CD4-positive, alpha-beta T cell treated with Interleukin-17A for 4 hours (primary cell): ENCODE data around the gene GTPBP1.
A peak's percentile ranks its signal among the peaks of the same experiment; 100 is the strongest.

ENCODE experiments used
- DNase-seq: peaks from one replicate; pipeline ENCODE4 v3.0.0-alpha.2; 2020; ENCODE audit warnings: mixed read lengths

Gene GTPBP1

DNA sequence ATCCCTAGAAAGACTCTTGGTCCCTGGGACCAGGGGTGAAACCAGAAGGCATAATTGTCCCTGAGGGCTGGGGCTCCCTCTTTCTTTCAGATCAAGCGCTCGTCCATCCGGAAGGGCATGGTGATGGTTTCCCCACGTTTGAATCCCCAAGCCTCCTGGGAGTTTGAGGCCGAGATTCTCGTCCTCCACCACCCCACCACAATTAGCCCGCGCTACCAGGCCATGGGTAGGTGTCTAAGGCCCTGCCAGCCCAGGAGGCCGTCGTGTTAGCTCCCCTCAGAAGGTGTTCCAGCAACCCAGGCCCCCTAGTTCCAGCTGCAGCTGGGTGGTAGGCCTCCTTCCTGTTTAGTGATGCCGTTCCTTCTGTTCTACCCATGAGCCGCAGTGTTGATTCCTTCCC lies 21.4 kb downstream of the GTPBP1 start:
- DNase-seq = no peak

DNA sequence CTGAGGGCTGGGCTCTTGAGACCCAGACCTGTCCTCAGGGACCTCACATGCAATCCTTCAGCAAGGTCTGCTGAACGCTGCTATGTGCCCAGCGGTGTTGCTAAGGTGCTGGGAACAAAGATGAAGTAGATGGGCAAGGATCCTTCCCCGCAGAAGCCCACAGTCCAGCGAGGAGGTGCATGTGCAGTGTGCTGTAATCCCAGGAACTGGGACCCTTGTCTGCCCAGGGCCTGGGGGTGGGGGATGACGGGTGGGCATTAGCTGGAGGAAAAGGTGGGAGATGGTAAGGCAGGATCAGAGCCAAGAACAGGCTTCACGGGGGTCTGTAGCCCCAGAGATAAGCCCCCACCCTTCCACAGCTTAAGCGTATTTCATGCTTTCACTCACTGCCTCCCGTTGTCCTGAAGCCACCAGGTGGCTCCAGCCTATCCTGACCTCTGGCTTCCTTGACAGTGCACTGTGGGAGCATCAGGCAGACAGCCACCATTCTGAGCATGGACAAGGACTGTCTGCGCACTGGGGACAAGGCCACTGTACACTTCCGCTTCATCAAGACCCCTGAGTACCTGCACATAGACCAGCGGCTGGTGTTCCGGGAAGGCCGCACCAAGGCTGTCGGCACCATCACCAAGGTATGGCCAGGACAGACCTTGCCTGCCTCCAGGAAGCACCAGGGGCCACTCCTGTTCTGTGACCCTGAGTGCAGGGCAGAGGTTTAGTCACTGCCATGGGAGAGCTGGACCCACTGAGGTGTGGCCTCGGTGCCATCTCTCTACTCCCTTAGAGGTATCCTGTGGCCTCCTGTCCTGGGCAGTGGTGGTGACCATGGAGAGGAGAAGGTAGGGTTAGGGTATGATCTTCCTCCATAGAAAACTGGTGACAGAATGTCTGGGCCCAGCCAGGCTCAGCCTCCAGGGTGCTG lies 22.0 kb downstream of the GTPBP1 start:
- DNase-seq = no peak

DNA sequence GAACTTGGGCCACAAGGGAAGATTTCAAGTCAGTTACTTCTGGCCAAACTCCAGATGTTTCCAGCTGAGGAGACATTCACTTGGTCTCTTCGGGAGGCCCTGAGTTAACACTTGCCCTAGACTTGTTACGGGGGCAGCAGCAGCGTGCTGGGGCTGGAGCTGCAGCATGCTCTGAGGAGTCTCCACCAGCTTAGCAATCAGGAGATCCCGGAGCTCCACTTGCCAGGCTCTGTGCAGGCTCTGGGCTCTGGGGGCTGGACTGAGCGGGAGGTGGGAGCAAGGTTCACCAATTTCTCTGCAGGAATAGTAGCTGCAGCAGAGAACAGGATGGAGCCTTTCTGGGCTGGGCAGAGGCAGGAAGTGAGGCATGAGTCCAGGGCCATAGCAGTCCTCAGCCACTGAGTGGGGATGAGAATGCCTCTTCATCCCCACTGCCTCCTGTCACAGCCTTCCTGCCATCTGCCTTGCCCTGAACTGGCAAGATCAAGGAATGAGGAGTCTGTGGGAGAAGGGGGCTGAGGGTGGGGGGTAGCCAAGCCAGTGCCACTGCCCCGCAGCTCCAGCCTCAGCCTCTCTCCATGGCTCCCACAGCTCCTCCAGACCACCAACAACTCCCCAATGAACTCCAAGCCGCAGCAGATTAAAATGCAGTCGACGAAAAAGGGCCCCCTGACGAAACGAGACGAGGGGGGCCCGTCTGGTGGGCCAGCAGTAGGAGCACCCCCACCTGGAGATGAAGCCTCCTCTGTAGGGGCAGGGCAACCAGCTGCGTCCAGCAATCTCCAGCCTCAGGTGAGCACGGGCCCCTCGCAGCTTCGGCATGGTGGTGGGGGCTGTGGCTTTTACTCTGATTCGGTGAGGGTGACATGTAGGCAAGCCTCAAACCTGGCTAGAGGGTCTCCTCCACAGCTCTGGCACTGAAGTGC lies 23.4 kb downstream of the GTPBP1 start:
- DNase-seq = no peak

DNA sequence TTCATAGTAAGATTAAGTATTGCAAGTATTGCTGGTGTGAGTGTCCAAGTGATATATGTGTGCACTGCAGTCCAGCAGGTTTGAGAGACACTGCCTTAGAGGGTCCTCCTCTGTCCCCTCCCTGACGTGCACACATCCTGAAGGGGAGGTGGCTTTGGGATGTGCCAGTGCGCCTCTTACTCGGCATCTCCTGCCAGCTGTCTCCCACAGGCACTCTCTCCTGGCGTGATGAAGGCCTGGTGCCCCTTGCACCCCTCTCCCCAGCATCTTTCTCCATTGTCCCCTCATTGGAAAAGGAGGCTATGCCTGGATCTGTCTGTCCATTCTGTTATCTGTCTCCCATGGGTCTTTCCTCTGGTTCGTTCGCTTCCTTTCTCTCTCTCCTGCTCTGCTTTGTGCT lies 24.2 kb downstream of the GTPBP1 start:
- no peak for DNase-seq

DNA sequence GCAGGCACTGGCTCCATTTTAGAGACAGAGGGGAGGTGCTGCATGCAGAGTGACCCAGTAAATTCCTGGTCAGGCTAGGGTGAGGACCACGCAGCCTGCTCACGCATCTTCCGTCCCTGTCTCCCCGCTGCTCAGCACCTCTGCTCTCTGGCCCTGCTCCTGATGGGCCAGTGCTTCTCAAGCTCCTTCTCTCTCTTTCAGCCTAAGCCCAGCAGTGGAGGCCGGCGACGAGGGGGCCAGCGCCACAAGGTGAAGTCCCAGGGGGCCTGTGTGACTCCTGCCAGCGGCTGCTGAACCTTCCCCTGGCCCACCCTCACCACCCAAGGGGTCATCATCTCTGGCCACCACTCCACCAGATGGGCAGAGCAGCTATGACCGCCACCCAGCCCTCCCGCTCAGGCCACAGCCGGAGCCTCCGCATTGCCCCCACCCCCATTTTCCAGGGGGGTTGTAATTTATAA lies 24.7 kb downstream of the GTPBP1 start:
- no peak for DNase-seq

DNA sequence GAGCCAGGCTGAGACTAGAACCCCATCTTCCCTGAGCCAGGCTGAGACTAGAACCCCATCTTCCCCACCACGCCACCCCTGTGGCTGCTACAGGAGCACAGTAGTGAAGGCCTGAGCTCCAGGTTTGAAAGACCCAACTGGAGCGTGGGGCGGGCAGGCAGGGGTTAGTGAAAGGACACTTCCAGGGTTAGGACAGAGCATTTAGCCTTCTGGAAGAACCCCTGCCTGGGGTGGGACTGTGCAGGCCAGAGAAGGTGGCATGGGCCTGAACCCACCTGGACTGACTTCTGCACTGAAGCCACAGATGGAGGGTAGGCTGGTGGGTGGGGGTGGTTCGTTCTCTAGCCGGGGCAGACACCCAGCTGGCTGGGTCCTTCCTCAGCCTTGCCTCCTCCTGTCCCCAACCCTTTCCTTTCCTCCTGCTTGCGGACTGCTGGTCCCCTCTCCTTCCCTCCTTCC lies 26.0 kb downstream of the GTPBP1 start:
- DNase-seq = no peak

DNA sequence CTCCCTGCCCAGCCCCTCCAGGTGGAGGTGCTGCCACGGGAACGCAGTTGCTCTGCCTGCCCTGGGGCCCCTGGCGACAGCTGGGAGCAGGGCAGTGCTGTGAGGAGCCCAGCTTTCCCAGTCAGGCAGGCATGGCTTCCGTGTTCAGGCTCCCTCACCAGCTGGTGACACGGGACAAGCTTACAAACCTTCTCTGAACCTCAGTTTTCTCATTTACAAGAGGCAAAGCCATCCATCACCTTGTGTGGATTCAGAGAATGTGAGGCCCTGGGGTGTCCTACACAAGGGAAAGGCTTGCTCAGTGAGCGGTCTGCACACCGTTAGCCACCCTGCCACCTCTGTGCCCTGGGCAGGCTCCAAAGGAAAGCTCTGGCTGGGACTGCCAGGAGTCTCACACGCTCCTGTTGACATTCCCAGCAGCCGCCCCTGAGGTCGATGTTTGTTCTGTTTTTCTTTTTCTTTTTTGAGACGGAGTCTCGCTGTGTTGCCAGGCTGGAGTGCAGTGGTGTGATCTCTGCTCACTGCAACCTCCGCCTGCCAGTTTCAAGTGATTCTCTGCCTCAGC lies 26.6 kb downstream of the GTPBP1 start:
- DNase-seq = no peak

DNA sequence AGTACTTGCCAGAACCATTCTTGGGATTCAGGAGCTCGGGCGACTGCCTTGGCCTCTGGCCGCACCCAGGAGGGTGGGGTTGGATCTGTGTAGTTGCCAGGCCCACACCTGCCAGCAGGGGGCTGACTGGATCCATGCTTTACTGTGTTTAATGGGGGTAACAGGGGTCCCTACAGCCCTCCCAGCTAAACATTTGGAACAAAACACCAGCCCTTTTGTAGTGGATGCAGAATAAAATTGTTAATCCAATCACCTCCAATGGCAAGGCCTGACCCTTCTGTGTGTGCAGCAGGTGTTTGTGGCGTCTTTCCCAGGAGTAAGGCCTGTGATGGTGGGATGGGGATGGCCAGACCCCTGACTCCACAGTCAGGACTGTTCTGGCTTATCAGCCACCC lies 27.6 kb downstream of the GTPBP1 start:
- DNase-seq = peak; percentile 73

DNA sequence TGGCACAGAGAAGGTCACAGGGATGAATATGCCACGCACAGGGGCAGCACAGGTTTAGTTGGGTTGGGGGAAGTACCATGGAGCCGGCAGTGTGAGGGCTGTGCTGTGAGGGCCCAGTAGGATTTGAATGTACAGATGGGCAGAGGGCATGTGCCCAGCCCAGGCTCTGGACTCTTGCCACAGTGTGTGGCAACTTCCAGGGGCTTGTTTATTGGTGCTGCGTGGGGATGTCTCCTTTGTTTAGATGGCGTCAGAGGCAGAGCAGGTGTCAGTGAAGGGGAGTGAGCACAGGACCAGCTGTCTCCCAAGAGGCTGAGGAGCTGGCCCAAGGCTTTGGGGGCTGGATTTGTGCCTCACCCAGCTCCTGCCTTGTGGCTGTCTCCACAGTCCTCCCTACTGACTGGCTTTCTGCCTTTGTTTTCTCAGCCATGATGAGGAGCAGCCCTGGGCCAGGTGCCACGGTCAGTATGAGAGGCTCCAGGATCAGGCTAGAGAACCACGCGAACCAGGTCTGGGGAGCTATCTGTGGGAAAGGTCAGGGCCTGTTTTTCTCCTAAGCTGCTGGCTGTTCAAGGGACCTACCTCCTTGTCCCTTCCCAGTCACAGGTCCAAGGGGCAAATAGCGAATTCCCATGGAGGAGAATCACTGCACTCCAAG lies 28.1 kb downstream of the GTPBP1 start:
- no peak for DNase-seq

DNA sequence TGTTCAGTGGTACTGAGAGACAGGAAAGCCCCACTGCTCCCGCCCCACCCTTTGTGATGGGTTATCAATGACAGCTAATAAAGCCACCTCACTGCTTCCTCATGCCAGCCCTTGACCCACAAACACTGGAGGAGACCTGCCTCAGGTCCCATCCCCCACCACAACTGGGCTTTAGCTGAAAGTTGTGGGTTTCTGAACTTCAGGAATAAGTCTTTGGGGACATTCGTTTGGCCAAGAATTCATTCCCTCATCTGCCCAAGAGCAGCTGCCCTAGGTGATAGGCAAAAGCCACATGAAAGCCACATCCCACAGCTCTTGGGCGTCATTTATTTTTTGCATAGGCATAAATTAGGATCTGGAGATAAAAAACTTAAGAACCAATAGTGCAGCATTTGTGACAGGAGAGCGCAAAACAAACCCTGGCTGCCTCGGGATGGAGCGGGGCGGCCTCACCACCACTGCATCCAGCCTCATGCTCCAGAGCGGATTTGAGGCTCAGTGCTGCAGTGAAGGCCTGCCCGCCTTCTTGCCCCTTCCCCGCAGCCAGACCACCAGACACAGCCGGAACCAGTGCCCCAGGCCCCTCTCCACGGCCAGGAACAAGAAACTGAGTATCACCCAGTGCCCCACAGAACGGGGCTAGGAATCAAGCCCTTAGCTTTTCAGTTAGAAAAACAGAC lies 28.8 kb downstream of the GTPBP1 start:
- peak; percentile 25 for DNase-seq

DNA sequence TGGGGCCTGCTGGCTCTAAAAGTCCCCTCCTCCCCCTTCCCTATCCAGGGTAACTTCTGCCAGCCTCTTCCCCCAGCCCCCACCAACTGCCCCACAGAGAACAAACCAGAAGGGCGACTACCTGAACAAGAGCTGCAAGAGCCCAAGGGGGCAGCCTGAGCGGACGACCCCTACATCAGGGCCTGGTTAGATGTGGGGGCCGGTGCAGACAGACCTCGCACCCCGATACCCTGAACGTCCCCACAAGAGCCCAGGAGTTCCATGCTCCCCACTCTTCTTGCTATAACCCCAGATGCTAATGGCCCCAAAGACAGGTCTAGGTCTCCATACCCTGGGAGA lies 29.4 kb downstream of the GTPBP1 start:
- DNase-seq = no peak

DNA sequence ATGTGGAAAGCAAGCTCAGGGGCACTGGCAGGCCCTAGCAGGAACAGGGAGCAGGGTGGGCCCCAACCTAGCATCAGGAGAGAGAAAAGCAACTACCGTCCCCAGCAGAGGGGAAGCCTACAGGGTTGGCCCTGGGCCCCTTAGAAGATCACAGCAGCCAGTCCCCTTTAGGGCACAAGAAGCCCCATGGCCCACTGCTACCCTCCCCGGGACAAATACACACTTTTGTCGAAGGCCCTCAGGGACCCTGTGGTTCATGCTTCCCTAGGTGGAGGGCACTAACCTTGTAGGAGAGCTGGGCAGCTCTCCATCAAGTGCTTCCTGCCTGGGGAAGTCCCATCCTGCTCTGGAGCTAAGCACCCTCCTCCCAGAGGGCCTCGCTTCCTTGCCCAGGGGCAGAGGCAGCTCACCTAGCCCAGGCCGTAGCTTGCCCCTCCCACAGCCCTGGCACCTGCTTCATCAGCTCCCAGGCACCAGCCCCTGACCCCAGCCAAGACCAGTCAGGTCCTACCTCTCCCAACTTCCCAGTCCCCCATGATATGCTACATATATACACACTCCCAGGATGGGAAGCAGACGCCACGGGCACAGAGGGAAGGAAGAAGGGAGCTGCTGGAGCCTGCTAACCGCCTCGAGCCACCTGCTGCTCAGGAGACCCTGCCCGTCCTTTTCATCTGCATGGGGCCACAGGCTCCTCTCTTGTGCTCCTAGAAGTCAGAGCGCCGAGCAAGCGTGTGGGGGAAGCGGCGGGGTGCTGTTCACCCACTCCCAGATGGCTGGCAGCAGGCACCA lies 29.9 kb downstream of the GTPBP1 start:
- DNase-seq = no peak

DNA sequence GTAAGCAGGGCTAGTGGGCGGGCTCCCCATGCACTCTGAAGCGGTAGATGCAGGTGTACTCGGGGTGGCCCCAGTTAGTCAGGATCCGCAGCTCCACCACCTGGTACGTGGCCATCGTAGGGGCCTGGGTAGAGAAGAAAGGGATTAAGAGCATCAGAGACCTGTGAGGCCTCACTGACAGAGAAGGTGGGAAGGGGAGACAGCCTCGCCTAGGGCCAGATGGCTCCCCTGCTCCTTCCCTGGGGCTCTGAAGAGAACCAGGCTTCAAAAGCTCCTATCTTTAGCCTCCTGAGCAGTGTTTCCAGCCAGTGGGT lies 30.5 kb downstream of the GTPBP1 start:
- DNase-seq = no peak

DNA sequence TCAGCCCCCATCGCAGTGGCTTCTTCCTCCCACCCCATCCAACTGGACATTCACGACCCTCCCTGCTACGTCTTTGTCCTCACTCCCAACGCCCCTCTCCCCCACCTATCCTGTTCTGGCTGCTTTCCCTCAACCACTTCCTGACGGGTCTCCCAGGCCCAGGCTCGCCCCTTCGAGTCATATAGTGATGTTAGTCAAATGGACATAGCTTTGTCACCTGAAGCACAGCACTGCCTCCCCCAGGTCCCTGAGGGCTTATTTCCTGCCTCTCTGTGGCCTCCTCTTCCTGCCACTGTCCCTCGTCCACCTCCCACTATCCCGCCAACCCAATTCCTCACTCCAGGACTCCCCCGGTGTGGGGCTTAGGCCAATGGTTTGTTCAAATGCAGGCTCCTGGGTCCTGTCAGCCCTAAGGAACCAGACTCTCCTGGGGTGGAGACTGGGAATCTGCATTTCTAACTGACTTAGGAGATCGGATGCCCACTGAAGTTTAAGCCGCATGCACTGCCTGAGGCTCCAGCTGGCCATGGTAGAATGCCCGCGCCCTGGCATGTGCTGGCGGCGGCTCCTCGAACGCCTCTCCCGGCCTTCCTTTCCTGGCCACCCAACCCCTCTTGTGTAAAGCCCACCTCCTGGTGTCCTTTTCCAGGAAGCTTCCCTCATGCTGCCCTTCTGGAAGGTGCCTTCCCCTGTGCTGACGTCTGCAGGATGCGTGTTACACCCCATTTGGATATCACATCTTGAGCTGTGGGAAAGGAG lies 31.7 kb downstream of the GTPBP1 start:
- DNase-seq = no peak

DNA sequence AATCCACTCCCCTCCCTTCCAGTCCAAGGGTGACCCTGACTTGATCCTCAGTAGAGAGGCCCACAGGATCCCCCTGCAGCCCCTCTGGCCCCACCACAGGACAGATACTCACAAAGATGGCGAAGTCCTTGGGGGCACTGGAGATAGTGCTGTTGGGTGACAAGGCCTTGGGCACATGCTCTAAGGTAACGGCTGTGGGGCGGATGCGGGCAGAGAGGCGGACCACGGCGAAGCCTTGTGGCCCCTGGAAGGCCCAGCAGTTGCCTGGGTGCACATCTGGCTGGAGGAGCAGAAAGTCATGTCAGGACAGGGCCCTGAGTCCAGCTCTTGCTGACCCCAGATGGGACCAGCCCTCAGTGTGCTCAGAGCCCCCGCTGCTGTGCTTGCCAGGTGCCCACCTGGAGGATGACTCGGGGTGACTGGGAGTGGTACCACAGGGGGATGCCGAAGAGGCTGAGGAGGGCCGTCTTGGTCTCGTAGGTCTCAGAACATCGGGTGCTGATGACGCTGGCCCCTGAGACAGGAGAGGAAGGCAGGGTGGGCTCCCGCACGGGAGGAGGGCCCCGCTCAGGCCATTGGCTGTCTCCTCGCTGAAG lies 32.8 kb downstream of the GTPBP1 start:
- DNase-seq = no peak

DNA sequence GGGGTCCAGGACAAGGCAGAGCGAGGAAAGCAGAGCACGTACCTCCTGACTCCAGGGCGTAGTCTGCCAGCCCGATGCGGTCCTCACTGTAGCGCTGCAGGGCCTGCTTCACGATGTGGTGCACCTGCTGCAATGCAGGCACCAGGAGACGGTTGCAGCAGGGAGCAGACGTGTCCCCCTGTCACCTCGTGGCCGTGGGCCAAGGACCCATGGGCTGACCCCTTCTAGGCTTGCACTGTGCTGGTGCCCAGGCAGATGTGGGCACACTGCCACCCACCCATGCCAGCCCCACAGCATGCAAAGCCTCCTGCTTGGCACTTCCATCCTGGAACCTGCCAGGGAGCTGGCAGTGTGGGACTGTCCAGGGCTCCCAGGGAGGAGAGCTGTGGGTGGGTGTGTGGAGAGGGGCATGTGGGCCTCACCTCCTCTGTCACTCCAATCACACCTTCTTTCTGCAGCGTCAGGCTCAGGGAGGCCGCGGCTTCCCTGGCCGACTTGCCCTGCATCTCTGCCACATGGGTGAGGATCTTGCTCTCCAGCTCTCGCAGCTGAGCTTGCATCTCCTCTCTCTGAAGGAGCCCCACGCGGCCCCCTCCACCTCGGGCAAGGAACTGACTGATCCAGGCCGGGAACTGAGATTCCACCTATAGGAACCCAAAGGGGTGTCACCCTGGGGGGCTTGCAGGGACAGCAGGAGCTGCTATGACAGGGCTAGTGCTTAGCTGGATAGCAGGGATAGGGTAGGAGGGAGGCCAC lies 33.7 kb downstream of the GTPBP1 start:
- DNase-seq = no peak

DNA sequence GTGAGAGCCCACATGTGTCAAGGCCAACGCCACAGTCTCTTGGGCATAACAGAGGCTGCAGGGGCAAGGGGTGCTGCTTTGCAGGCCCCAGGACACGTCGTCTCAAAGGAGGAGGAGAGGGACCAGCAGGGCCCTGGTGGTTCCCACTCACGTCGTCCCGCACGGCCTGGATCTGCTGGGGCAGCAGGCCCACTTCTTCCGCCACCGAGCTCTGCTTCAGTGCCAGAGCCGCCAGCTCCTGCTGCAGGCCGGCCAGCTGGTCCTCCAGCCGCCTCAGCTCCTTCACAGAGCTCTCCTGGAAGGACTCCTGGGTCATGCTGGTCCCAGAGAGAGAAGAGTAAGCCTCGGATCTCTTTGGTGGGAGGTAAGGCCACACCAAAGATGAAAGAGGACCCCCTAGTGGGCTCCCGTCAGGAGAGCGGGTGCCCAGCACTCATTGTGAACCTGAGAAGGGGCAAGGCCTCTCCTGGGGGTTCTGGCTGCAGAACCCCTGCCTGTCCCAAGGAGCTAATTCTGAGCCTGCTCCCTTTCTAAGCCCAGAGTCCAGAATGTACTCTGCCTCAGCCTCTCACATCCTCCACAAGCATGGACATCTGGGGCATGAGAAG lies 34.5 kb downstream of the GTPBP1 start:
- no peak for DNase-seq

DNA sequence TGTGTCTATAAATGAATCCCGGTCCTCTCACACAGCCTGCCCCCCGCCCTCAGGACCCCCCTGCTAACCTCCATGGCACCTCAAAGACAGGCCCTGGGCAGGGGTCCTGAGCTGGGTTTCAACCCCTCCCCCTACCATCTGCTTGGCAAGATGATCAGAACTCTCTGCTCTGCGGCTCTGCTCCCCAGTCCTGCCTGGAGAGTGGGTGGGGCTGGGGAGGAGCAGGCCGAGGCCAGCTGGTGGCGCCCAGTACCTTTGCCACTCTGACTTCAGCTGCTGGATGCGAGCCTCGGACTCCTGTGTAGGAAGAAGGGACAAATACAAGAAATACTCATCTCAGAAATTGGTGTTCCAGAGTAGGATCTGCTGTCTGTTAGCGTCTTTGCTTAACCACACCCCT lies 35.0 kb downstream of the GTPBP1 start:
- DNase-seq = no peak

DNA sequence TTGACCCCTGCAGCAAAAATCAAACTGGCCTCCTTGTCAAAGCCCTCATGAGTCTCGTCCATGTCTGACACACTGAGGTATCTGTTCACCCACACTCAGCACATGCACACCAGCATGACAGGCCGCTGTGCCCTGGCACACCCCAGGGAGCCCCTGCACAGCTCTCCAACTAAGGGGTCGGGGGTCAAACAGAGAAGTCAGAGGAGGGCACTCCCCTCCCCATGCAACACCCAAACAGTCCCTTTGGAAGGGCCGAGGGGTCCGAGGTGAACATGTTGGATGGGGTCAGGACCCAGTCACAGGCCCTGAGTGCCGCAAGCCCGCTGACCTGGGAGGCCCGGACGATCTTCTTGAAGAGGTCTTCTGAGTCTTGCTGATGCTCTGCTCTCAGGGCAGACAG lies 35.4 kb downstream of the GTPBP1 start:
- no peak for DNase-seq
